ENCODE results near the gene ZNF638. TPM values are rescaled to one million over a fixed set of nuclear protein-coding genes. Genes with fewer than 3 reads are reported as not detected.

The ZNF638 gene
- total RNA-seq, 1 donor from 2014 or later: 115 TPM

DNA sequence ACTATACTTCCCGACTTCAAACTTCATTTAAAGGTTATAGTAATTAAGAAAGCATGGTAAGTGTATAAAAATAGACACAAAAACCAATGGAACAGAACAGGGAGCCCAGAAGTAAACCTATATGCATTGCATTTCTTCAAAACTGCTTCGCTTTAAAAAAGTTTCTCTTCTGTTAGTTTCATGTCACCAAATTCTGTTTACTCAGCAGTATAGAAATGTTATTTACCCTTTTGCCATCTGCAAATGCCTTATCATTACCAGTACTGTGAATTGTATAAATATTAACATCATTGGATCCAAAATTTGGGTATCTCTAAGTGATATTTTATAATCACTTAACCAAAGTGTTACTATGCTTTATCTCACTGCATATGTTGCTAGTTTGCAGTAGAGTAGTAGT, 45.9 kb upstream of the ZNF638 start:
- TF ChIP-seq, protein P1, sequence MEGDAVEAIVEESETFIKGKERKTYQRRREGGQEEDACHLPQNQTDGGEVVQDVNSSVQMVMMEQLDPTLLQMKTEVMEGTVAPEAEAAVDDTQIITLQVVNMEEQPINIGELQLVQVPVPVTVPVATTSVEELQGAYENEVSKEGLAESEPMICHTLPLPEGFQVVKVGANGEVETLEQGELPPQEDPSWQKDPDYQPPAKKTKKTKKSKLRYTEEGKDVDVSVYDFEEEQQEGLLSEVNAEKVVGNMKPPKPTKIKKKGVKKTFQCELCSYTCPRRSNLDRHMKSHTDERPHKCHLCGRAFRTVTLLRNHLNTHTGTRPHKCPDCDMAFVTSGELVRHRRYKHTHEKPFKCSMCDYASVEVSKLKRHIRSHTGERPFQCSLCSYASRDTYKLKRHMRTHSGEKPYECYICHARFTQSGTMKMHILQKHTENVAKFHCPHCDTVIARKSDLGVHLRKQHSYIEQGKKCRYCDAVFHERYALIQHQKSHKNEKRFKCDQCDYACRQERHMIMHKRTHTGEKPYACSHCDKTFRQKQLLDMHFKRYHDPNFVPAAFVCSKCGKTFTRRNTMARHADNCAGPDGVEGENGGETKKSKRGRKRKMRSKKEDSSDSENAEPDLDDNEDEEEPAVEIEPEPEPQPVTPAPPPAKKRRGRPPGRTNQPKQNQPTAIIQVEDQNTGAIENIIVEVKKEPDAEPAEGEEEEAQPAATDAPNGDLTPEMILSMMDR (IDR thresholded peaks at IDR 0.05): no peak
- intact Hi-C loops (cut with DNase I): no loop called here

DNA sequence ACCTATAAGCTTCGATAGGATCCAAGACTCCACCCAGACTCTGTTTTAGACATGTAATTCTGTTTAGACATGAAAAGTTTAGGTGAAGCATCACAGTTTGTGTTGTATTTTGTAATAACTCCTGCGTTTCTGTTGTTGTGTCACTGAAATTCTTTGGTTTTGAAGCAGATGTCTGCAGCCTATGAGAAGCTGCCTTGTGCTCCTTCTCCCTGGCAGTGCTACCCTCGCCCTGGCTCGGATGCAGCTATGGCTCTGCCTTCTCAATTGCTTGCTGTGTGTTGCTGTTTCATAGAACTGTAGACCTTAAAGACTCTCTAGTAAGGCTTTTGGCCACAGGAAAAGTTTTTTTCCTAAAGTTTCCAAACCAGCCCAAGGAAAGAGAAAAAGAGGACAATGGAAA, 40.2 kb upstream of the ZNF638 start:
- TF ChIP-seq, protein P1 (IDR thresholded peaks at IDR 0.05): no peak
- Histone ChIP-seq H3K4me1 (no peaks in the 10 kb centered on the region), H3K4me3 (no peak overlapping the region), H3K36me3 (no peaks in the 10 kb centered on the region), H3K27ac (no peak overlapping the region), H3K9me3 (no peaks in the 10 kb centered on the region), H3K27me3 (ENCODE audit: low read depth) (peaks cover 8% of the 10 kb centered on the region)
- no peak for DNase-seq
- no peak for ATAC-seq
- intact Hi-C loops (cut with DNase I): loop anchor here (10.0 kb wide), 1 partner anchor 223 kb away; no protein-coding TSS in a partner anchor

More for the DNA sequence above, 45.9 kb upstream of the ZNF638 start:
- ATAC-seq (no peak), DNase-seq (no peak)
- no peaks in the 10 kb centered on the region for H3K9me3 ChIP-seq
- H3K4me3 ChIP-seq: no peak overlapping the region
- H3K27ac ChIP-seq: no peak overlapping the region
- H3K36me3 ChIP-seq: no peaks in the 10 kb centered on the region
- peaks cover 41% of the 10 kb centered on the region for H3K27me3 ChIP-seq (ENCODE audit: low read depth)
- H3K4me1 ChIP-seq: no peaks in the 10 kb centered on the region

DNA sequence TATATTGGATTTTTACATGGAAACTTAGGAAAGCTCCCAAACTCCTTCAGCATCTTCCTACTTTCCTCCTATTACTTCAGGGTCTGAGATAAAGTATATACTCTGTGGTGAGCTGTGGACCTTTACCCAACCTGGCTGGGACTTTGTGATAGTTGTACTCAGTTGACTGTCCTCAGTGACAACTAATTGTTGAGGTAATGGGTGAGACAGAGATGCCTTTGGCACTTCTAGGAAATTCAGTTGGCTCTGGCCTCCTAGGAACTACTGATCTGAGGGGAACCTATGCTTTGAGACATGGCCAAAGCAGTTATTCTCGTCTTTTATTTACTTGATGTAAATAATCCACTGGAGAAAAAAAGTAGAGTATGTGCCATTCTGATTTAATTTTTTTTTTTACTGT, 39.4 kb upstream of the ZNF638 start:
- DNase-seq: no peak
- TF ChIP-seq, protein P1 (IDR thresholded peaks at IDR 0.05): no peak
- Histone ChIP-seq H3K4me1 (no peaks in the 10 kb centered on the region), H3K27me3 (ENCODE audit: low read depth) (peaks cover 8% of the 10 kb centered on the region), H3K27ac (no peak overlapping the region), H3K36me3 (no peaks in the 10 kb centered on the region), H3K9me3 (no peaks in the 10 kb centered on the region), H3K4me3 (no peak overlapping the region)
- intact Hi-C loops (cut with DNase I): loop anchor here (10.0 kb wide), 1 partner anchor 223 kb away; no protein-coding TSS in a partner anchor
- no peak for ATAC-seq

DNA sequence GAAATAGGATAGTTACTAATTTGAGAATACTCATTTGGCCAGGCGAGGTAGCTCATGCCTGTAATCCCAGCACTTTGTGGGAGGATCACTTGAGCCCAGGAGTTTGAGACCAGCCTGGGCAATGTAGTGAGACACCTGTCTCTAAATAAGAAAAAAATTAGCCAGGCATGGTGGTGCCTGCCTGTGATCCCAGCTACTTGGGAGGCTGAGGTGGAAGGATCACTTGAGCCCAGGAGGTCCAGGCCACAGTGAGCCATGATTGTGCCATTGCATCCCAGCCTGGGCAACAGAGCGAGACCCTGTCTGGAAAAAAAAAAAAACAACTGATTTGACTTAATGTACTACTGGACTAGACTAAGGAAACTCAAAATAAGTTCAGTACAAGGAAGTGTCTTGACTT, 32.7 kb upstream of the ZNF638 start:
- Histone ChIP-seq H3K27me3 (ENCODE audit: low read depth) (no peaks in the 10 kb centered on the region), H3K4me3 (no peak overlapping the region), H3K4me1 (no peaks in the 10 kb centered on the region), H3K36me3 (no peaks in the 10 kb centered on the region), H3K9me3 (no peaks in the 10 kb centered on the region), H3K27ac (no peak overlapping the region)
- DNase-seq: no peak
- intact Hi-C loops (cut with DNase I): loop anchor here (10.0 kb wide), 1 partner anchor 216 kb away; no protein-coding TSS in a partner anchor
- TF ChIP-seq, protein P1 (IDR thresholded peaks at IDR 0.05): no peak
- no peak for ATAC-seq

DNA sequence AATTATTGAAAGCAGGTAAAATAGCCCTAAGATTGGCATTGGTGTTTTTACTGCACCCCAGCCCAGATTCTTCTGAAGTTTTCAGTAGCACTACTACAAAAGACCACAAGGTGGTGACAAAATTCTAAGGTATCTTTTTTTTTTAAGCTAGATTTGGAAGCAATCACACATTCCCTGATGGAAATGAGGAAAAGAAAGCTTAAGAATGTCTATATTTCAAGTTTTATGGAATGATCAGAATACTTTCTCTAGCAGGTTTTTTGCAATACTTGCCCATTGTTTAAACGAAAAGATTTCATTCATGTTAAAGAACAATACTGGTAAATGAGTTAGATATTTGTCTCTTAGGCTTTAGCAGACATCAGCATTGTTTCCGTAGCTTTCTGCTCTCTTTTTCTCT, 32.1 kb upstream of the ZNF638 start:
- intact Hi-C loops (cut with DNase I): loop anchor here (10.0 kb wide), 1 partner anchor 215 kb away; no protein-coding TSS in a partner anchor
- Histone ChIP-seq H3K36me3 (no peaks in the 10 kb centered on the region), H3K27me3 (ENCODE audit: low read depth) (no peaks in the 10 kb centered on the region), H3K4me3 (no peak overlapping the region), H3K27ac (no peak overlapping the region), H3K9me3 (no peaks in the 10 kb centered on the region), H3K4me1 (no peaks in the 10 kb centered on the region)
- DNase-seq: no peak
- no peak for ATAC-seq
- TF ChIP-seq, protein P1 (IDR thresholded peaks at IDR 0.05): peak; percentile 75

Measured in lower lobe of right lung (tissue), 2 donors.